Activated CD8-positive, alpha-beta memory T cell treated with anti-CD3 and anti-CD28 coated beads, Interleukin-2, amount 10 ng/mL, durations not matched to agents 7 days and 5 days (primary cell): ENCODE results near the gene CDC16. TPM values are rescaled to one million over a fixed set of nuclear protein-coding genes. Genes with fewer than 3 reads are reported as not detected.
A peak's percentile ranks its signal among the peaks of the same experiment; 100 is the strongest.
"Not testable (repeated sequence)": the region's sequence is repeated elsewhere in the genome, so short reads cannot be mapped to it uniquely, and the experiment has no call there.

ENCODE experiments used
- ATAC-seq: fragments of 150-1000 bp; cut with Tn5 transposase; one replicate; pipeline ENCODE4 v1.10.0; 2021; ENCODE audit warnings: moderate library complexity
- CTCF ChIA-PET: fragments of 350-600 bp; sonication (Branson Sonifier 250); formaldehyde crosslinking; loops from one replicate; lab custom pipeline; 2021; ENCODE audit warnings: antibody characterized with exemption; lab: Charles Lee
- DNase-seq: peaks from one replicate; pipeline ENCODE4 v3.0.0-alpha.2; 2020
- H3K27ac Mint-ChIP-seq: one replicate; pipeline ENCODE4 v1.8.0; 2021; ENCODE audit warnings: mild to moderate bottlenecking, mixed read lengths
- H3K27me3 Mint-ChIP-seq: one replicate; pipeline ENCODE4 v1.8.0; 2021; ENCODE audit warnings: mixed read lengths
- H3K36me3 Mint-ChIP-seq: one replicate; pipeline ENCODE4 v1.8.0; 2021; ENCODE audit warnings: mild to moderate bottlenecking, mixed read lengths
- H3K4me1 Mint-ChIP-seq: one replicate; pipeline ENCODE4 v1.8.0; 2021; ENCODE audit warnings: mixed read lengths
- H3K4me3 Mint-ChIP-seq: one replicate; pipeline ENCODE4 v1.8.0; 2021; ENCODE audit warnings: mild to moderate bottlenecking, moderate library complexity, mixed read lengths
- H3K9me3 Mint-ChIP-seq: one replicate; pipeline ENCODE4 v1.8.0; 2022; ENCODE audit warnings: low read depth, mixed read lengths
- total RNA-seq, 2 experiments: library from RNA; stranded (reverse); gene quantifications; one replicate each; pipeline ENCODE4 v1.2.3, GENCODE V29; 2021

The CDC16 gene
- 10 to 100 TPM; 73.5 to 81.5 TPM for total RNA-seq

- Mint-ChIP-seq H3K4me1 (peaks cover 29% of the 10 kb centered on the region), H3K36me3 (peaks cover 25% of the 10 kb centered on the region), H3K27me3 (peaks cover 8% of the 10 kb centered on the region), H3K27ac (peak within 1 kb of the TSS; percentile 79), H3K4me3 (peak within 1 kb of the TSS; percentile 80), H3K9me3 (no peaks in the 10 kb centered on the region)
- ATAC-seq: peak; percentile 93
- DNase-seq: peak; percentile 91
- CTCF ChIA-PET: interaction anchor here (2.2 kb wide), 1 partner anchor 8 kb away, joined by 7 read pairs; no protein-coding TSS in a partner anchor
Measured at GRCh38 chr13:114234645-114235421, at the start of gene CDC16. CDC16 (plus strand) TSS chr13:114234897; CDS start chr13:114235085, 188 bp downstream.

GRCh38 chr13:114185182-114185971 is 49.3 kb upstream of the CDC16 start:
- CTCF ChIA-PET: no interaction called here
- DNase-seq (peak; percentile 26), ATAC-seq (no peak)
- H3K4me3 Mint-ChIP-seq: no peak overlapping the region
- no peak overlapping the region for H3K27ac Mint-ChIP-seq
- peaks cover 7% of the 10 kb centered on the region for H3K27me3 Mint-ChIP-seq
- H3K4me1 Mint-ChIP-seq: peaks cover 2% of the 10 kb centered on the region
- H3K36me3 Mint-ChIP-seq: peaks cover 2% of the 10 kb centered on the region
- peaks cover 11% of the 10 kb centered on the region for H3K9me3 Mint-ChIP-seq

GRCh38 chr13:114194853-114195252 is 39.8 kb upstream of the CDC16 start:
- H3K4me1 Mint-ChIP-seq: peaks cover 7% of the 10 kb centered on the region
- H3K9me3 Mint-ChIP-seq: peaks cover 2% of the 10 kb centered on the region
- no peak for DNase-seq
- peak; percentile 36 for ATAC-seq
- no peaks in the 10 kb centered on the region for H3K36me3 Mint-ChIP-seq
- CTCF ChIA-PET: no interaction called here
- H3K27ac Mint-ChIP-seq: no peak overlapping the region
- peaks cover 12% of the 10 kb centered on the region for H3K27me3 Mint-ChIP-seq
- no peak overlapping the region for H3K4me3 Mint-ChIP-seq

GRCh38 chr13:114196629-114197028 is 38.1 kb upstream of the CDC16 start:
- Mint-ChIP-seq H3K4me1 (peaks cover 7% of the 10 kb centered on the region), H3K27me3 (peaks cover 4% of the 10 kb centered on the region), H3K27ac (no peak overlapping the region), H3K4me3 (no peak overlapping the region), H3K9me3 (no peaks in the 10 kb centered on the region), H3K36me3 (no peaks in the 10 kb centered on the region)
- CTCF ChIA-PET: no interaction called here
- DNase-seq (no peak), ATAC-seq (no peak)

- ATAC-seq (no peak), DNase-seq (no peak)
- Mint-ChIP-seq H3K4me1 (peaks cover 16% of the 10 kb centered on the region), H3K36me3 (no peaks in the 10 kb centered on the region), H3K9me3 (no peaks in the 10 kb centered on the region), H3K27ac (no peak overlapping the region), H3K27me3 (peaks cover 4% of the 10 kb centered on the region), H3K4me3 (no peak overlapping the region)
- CTCF ChIA-PET: no interaction called here
Measured at GRCh38 chr13:114198556-114198955, 36.1 kb upstream of the CDC16 start.

- peaks cover 19% of the 10 kb centered on the region for H3K4me1 Mint-ChIP-seq
- H3K36me3 Mint-ChIP-seq, CTCF ChIA-PET, ATAC-seq, H3K27ac Mint-ChIP-seq, H3K9me3 Mint-ChIP-seq, H3K4me3 Mint-ChIP-seq, H3K27me3 Mint-ChIP-seq: not testable (repeated sequence)
- peak; percentile 39 for DNase-seq
Measured at GRCh38 chr13:114199526-114199925, 35.2 kb upstream of the CDC16 start.

- H3K4me3 Mint-ChIP-seq: no peak overlapping the region
- peaks cover 4% of the 10 kb centered on the region for H3K27me3 Mint-ChIP-seq
- CTCF ChIA-PET: no interaction called here
- peaks cover 3% of the 10 kb centered on the region for H3K36me3 Mint-ChIP-seq
- no peak overlapping the region for H3K27ac Mint-ChIP-seq
- ATAC-seq: no peak
- peaks cover 19% of the 10 kb centered on the region for H3K4me1 Mint-ChIP-seq
- H3K9me3 Mint-ChIP-seq: no peaks in the 10 kb centered on the region
- peak; percentile 31 for DNase-seq
Measured at GRCh38 chr13:114199954-114200353, 34.7 kb upstream of the CDC16 start.

- peaks cover 18% of the 10 kb centered on the region for H3K4me1 Mint-ChIP-seq
- no peak overlapping the region for H3K4me3 Mint-ChIP-seq
- no peak overlapping the region for H3K27ac Mint-ChIP-seq
- H3K9me3 Mint-ChIP-seq: no peaks in the 10 kb centered on the region
- peaks cover 4% of the 10 kb centered on the region for H3K27me3 Mint-ChIP-seq
- DNase-seq (peak; percentile 27), ATAC-seq (no peak)
- peaks cover 3% of the 10 kb centered on the region for H3K36me3 Mint-ChIP-seq
- CTCF ChIA-PET: no interaction called here
Measured at GRCh38 chr13:114200399-114200911, 34.2 kb upstream of the CDC16 start.

- DNase-seq (peak; percentile 21), ATAC-seq (no peak)
- Mint-ChIP-seq H3K9me3 (peaks cover 3% of the 10 kb centered on the region), H3K4me1 (peaks cover 18% of the 10 kb centered on the region), H3K36me3 (peaks cover 3% of the 10 kb centered on the region), H3K27me3 (no peaks in the 10 kb centered on the region), H3K27ac (no peak overlapping the region), H3K4me3 (no peak overlapping the region)
- CTCF ChIA-PET: no interaction called here
Measured at GRCh38 chr13:114202581-114202980, 32.1 kb upstream of the CDC16 start.

- peak; percentile 45 for DNase-seq
- H3K4me3 Mint-ChIP-seq: no peak overlapping the region
- peaks cover 18% of the 10 kb centered on the region for H3K4me1 Mint-ChIP-seq
- peaks cover 3% of the 10 kb centered on the region for H3K9me3 Mint-ChIP-seq
- H3K36me3 Mint-ChIP-seq: peaks cover 3% of the 10 kb centered on the region
- ATAC-seq: no peak
- CTCF ChIA-PET: no interaction called here
- no peak overlapping the region for H3K27ac Mint-ChIP-seq
- H3K27me3 Mint-ChIP-seq: no peaks in the 10 kb centered on the region
Measured at GRCh38 chr13:114203536-114203935, 31.2 kb upstream of the CDC16 start.

GRCh38 chr13:114204894-114205293 is 29.8 kb upstream of the CDC16 start:
- ATAC-seq (no peak), DNase-seq (no peak)
- Mint-ChIP-seq H3K27me3 (no peaks in the 10 kb centered on the region), H3K9me3 (peaks cover 3% of the 10 kb centered on the region), H3K27ac (no peak overlapping the region), H3K36me3 (peaks cover 3% of the 10 kb centered on the region), H3K4me3 (no peak overlapping the region), H3K4me1 (peaks cover 18% of the 10 kb centered on the region)
- CTCF ChIA-PET: no interaction called here

- Mint-ChIP-seq H3K27ac (no peak overlapping the region), H3K9me3 (peaks cover 3% of the 10 kb centered on the region), H3K36me3 (peaks cover 3% of the 10 kb centered on the region), H3K27me3 (peaks cover 6% of the 10 kb centered on the region), H3K4me3 (no peak overlapping the region), H3K4me1 (peaks cover 13% of the 10 kb centered on the region)
- ATAC-seq (no peak), DNase-seq (no peak)
- CTCF ChIA-PET: interaction anchor here (1.4 kb wide), 2 partner anchors 19 to 33 kb away, joined by 3 to 4 read pairs; no protein-coding TSS in a partner anchor
Measured at GRCh38 chr13:114208134-114208533, 26.6 kb upstream of the CDC16 start.

GRCh38 chr13:114211446-114212157 is 23.1 kb upstream of the CDC16 start:
- Mint-ChIP-seq H3K4me1 (no peaks in the 10 kb centered on the region), H3K9me3 (no peaks in the 10 kb centered on the region), H3K4me3 (no peak overlapping the region), H3K27ac (no peak overlapping the region), H3K27me3 (peaks cover 10% of the 10 kb centered on the region), H3K36me3 (no peaks in the 10 kb centered on the region)
- no peak for DNase-seq
- CTCF ChIA-PET: no interaction called here
- ATAC-seq: no peak
